Measurements from ENCODE around the gene ADAMTS19. TPM values are rescaled to one million over a fixed set of nuclear protein-coding genes. Genes with fewer than 3 reads are reported as not detected.

The ADAMTS19 gene
- total and polyA plus RNA-seq, 2 of the 8 experiments (the other 6 are each of a cell fraction or from before 2014, with no cell fraction given) = 17.3 to 28.8 TPM

GRCh38 chr5:129770024-129770820, 310.1 kb downstream of the ADAMTS19 start:
- Histone ChIP-seq H3K56ac (replicated peaks; ENCODE audit: insufficient read length, low read depth, low read length) (no peak overlapping the region), H2BK120ac (replicated peaks; ENCODE audit: low read depth, low read length) (no peak overlapping the region), H2AFZ (ENCODE audit: low read length) (no peak overlapping the region), H3K23me2 (ENCODE audit: low read depth, low read length) (no peaks in the 10 kb centered on the region), H3K4me2 (ENCODE audit: insufficient read depth in 1 of 2, low read depth in 2 of 2, low read length in 2 of 2) (no peak overlapping the region), H3K18ac (ENCODE audit: extremely low read depth, low read length) (no peak overlapping the region), H3K79me1 (ENCODE audit: low read depth, low read length) (no peaks in the 10 kb centered on the region), H4K20me1 (replicated peaks in 1 of 2; ENCODE audit: control insufficient read depth in 1 of 2, insufficient read depth in 2 of 2, low read length in 2 of 2) (no peaks in the 10 kb centered on the region), H3K27ac (ENCODE audit: low read depth, low read length) (no peak overlapping the region), H2AK5ac (ENCODE audit: low read depth, low read length) (no peak overlapping the region), H2BK12ac (ENCODE audit: low read depth, low read length) (no peak overlapping the region), H3K4ac (replicated peaks; ENCODE audit: insufficient read length, low read depth, low read length) (no peak overlapping the region), H2BK5ac (ENCODE audit: low read depth, low read length) (no peak overlapping the region), H4K5ac (ENCODE audit: insufficient read length, low read depth, low read length) (no peak overlapping the region), H3K4me1 (replicated peaks in 1 of 4; ENCODE audit: control insufficient read depth in 3 of 4, insufficient read depth in 4 of 4, low read length in 3 of 4) (peaks cover 0 to 7% (median 0%) of the 10 kb centered on the region in 4 experiments; a peak in 2 of 7 replicates), H3K79me2 (ENCODE audit: control insufficient read depth in 1 of 2, insufficient read depth in 2 of 2, low read length in 2 of 2) (no peaks in the 10 kb centered on the region), H3K36me3 (ENCODE audit: control insufficient read depth in 2 of 4, insufficient read depth in 4 of 4, low read length in 3 of 4) (no peaks in the 10 kb centered on the region), H3K14ac (ENCODE audit: insufficient read length) (no peak overlapping the region), H3K9me3 (ENCODE audit: insufficient read depth in 2 of 2, low read depth in 1 of 2, low read length in 1 of 2) (no peaks in the 10 kb centered on the region), H2BK15ac (ENCODE audit: low read length) (no peak overlapping the region), H3K9ac (replicated peaks in 1 of 4; ENCODE audit: extremely low read depth in 1 of 4, low read depth in 3 of 4, low read length in 3 of 4) (no peak overlapping the region), H3K4me3 (ENCODE audit: extremely low read depth in 1 of 4, insufficient read depth in 2 of 4, low read depth in 3 of 4, low read length in 4 of 4) (no peak overlapping the region), H4K8ac (ENCODE audit: extremely low read depth, insufficient read depth, low read length) (no peak overlapping the region), H4K91ac (replicated peaks; ENCODE audit: insufficient read length, low read length) (no peak overlapping the region), H2BK20ac (ENCODE audit: low read length) (no peak overlapping the region), H3K27me3 (replicated peaks in 1 of 4; ENCODE audit: control insufficient read depth in 3 of 4, extremely low read depth in 1 of 4, insufficient read depth in 3 of 4, low read length in 3 of 4) (no peaks in the 10 kb centered on the region; a peak in 1 of 7 replicates), H3K23ac (ENCODE audit: insufficient read length) (no peak overlapping the region)
- WGBS, 2 experiments (ENCODE audit: extremely low coverage in 1 of 2, insufficient coverage in 1 of 2, insufficient read length in 1 of 2, insufficient replicate concordance in 2 of 2, low coverage in 1 of 2, low lambda C conversion rate in 2 of 2, missing lambda C conversion rate in 1 of 2) = 94% methylated on average over 5 of the region's 5 CpGs; no CpG with 5 or more reads in 1 of the 2 experiments
- FAIRE-seq (no peak), DNase-seq (ENCODE audit: low read depth in 1 of 2, low spot score in 2 of 2) (no peak)
- ChIA-PET CTCF (ENCODE audit: partially characterized antibody) (interaction anchor here (0.6 to 13.7 kb wide), 31 partner anchors 9 to 1235 kb away, joined by 3 to 290 read pairs (median 6); partner anchors contain the start of gene CHSY3), POLR2A (ENCODE audit: partially characterized antibody) (interaction anchor here (1.1 kb wide), 1 partner anchor 83 kb away, joined by 3 read pairs; no protein-coding TSS in a partner anchor)
- TF ChIP-seq CREB1 (IDR thresholded peaks at IDR 0.05) = no peak
